Type B pancreatic cell (in vitro differentiated cells): ENCODE results near the gene CELA2A. TPM values are rescaled to one million over a fixed set of nuclear protein-coding genes. Genes with fewer than 3 reads are reported as not detected.

Experiments
- DNase-seq: peaks from one replicate; pipeline ENCODE4 v3.0.0; 2021; ENCODE audit warnings: mixed read lengths; ENCODE audit not compliant: unreplicated experiment; ENCODE audit errors: extremely low spot score
- H3K27ac Mint-ChIP-seq: 2 replicates; pipeline ENCODE4 v1.8.0; 2021; ENCODE audit warnings: mild to moderate bottlenecking, mixed read lengths
- H3K27me3 Mint-ChIP-seq: 2 replicates; pipeline ENCODE4 v1.8.0; 2021; ENCODE audit warnings: mixed read lengths
- H3K36me3 Mint-ChIP-seq: 2 replicates; pipeline ENCODE4 v1.8.0; 2021; ENCODE audit warnings: mixed read lengths
- H3K4me1 Mint-ChIP-seq: one replicate; pipeline ENCODE4 v1.8.0; 2021; ENCODE audit warnings: mixed read lengths; ENCODE audit not compliant: unreplicated experiment
- H3K4me3 Mint-ChIP-seq: 2 replicates; pipeline ENCODE4 v1.8.0; 2021; ENCODE audit warnings: mild to moderate bottlenecking, mixed read lengths
- H3K9me3 Mint-ChIP-seq: 2 replicates; pipeline ENCODE4 v1.8.0; 2021; ENCODE audit warnings: mixed read lengths
- CTCF ChIP-seq: fragments of 200-600 bp; sonication (generic); conservative IDR thresholded peaks from 2 replicates; pipeline ENCODE4 v1.5.0; 2021; ENCODE audit warnings: antibody characterized with exemption, mild to moderate bottlenecking
- long read RNA-seq: library from polyadenylated mRNA; unstranded; transcript quantifications from one replicate; pipeline ENCODE4 v2.0.0, GENCODE V29; 2020
- total RNA-seq: library from RNA; stranded (reverse); gene quantifications from 2 replicates; pipeline ENCODE4 v1.2.1, GENCODE V29; 2021; ENCODE audit warnings: low replicate concordance

CELA2A gene
- 0.67 and 3.5 TPM in 2 replicates for total RNA-seq
- long read RNA-seq, partial matches to known transcripts, result 0 of 1 reads
- long read RNA-seq, other reads (novel, unspliced or antisense), result 0 of 1 reads

GRCh38 chr1:15456313-15456954 is at the start of gene CELA2A:
TSS of gene CELA2A (plus strand) at chr1:15456732. CDS start at chr1:15456754, 22 bp downstream.
- Mint-ChIP-seq H3K36me3 (no peaks in the 10 kb centered on the region), H3K27me3 (no peaks in the 10 kb centered on the region), H3K27ac (peak within 1 kb of the TSS; percentile 1), H3K4me3 (no peak within 1 kb of the TSS), H3K4me1 (peaks cover 15% of the 10 kb centered on the region), H3K9me3 (no peaks in the 10 kb centered on the region)
- no peak for DNase-seq
- TF ChIP-seq CTCF, result no peak

GRCh38 chr1:15407580-15407979 is 49.0 kb upstream of the CELA2A start:
- TF ChIP-seq CTCF, result no peak
- Mint-ChIP-seq H3K4me3 (peak overlapping the region; percentile 65), H3K27ac (no peak overlapping the region), H3K9me3 (no peaks in the 10 kb centered on the region), H3K36me3 (no peaks in the 10 kb centered on the region), H3K4me1 (peaks cover 23% of the 10 kb centered on the region), H3K27me3 (peaks cover 33% of the 10 kb centered on the region)
- no peak for DNase-seq

- Mint-ChIP-seq H3K4me1 (peaks cover 23% of the 10 kb centered on the region), H3K9me3 (no peaks in the 10 kb centered on the region), H3K36me3 (no peaks in the 10 kb centered on the region), H3K27me3 (peaks cover 35% of the 10 kb centered on the region), H3K4me3 (peak overlapping the region; percentile 86), H3K27ac (peak overlapping the region; percentile 75)
- TF ChIP-seq CTCF, result no peak
- DNase-seq, result no peak
Measured at GRCh38 chr1:15408890-15409387, 47.6 kb upstream of the CELA2A start.

GRCh38 chr1:15409388-15410222 is 46.9 kb upstream of the CELA2A start, which contains the start of gene EFHD2:
TSS of gene EFHD2 (plus strand) at chr1:15409888. CDS start at chr1:15409972, 84 bp downstream.
- Mint-ChIP-seq H3K4me1 (peaks cover 26% of the 10 kb centered on the region), H3K27me3 (peaks cover 35% of the 10 kb centered on the region), H3K27ac (peak within 1 kb of the TSS; percentile 75), H3K36me3 (no peaks in the 10 kb centered on the region), H3K4me3 (peak within 1 kb of the TSS; percentile 89), H3K9me3 (no peaks in the 10 kb centered on the region)
- peak; percentile 86 for DNase-seq
- peak; percentile 19 for TF ChIP-seq CTCF

GRCh38 chr1:15410223-15410883 is 46.2 kb upstream of the CELA2A start:
- TF ChIP-seq CTCF, result no peak
- Mint-ChIP-seq H3K4me1 (peaks cover 26% of the 10 kb centered on the region), H3K36me3 (no peaks in the 10 kb centered on the region), H3K27ac (peak overlapping the region; percentile 56), H3K27me3 (peaks cover 32% of the 10 kb centered on the region), H3K9me3 (no peaks in the 10 kb centered on the region), H3K4me3 (peak overlapping the region; percentile 89)
- DNase-seq, result no peak
